GM19023 (cell line): ENCODE data around the gene CUL9.

Experiments
- ATAC-seq: cut with Tn5 transposase; IDR thresholded peaks from one replicate; pipeline ENCODE4 v1.9.1; 2021; ENCODE audit warnings: mild to moderate bottlenecking, moderate library complexity; ENCODE audit not compliant: unreplicated experiment

Gene CUL9

GRCh38 chr6:43269273-43270007, 87.4 kb downstream of the CUL9 start:
- no peak for ATAC-seq

- no peak for ATAC-seq
Observed at GRCh38 chr6:43271103-43271815, 89.3 kb downstream of the CUL9 start.

GRCh38 chr6:43271944-43272343, 89.9 kb downstream of the CUL9 start:
- ATAC-seq = no peak

- no peak for ATAC-seq
Observed at GRCh38 chr6:43273707-43274106, 91.7 kb downstream of the CUL9 start.
